PC-3 (cell line): ENCODE results near the gene LY6G6F. TPM values are rescaled to one million over a fixed set of nuclear protein-coding genes. Genes with fewer than 3 reads are reported as not detected.
A peak's percentile ranks its signal among the peaks of the same experiment; 100 is the strongest.

ENCODE experiments used
- ATAC-seq: fragments of 200-7000 bp; cut with Tn5 transposase; 2 replicates; pipeline ENCODE4 v1.9.1; 2020; ENCODE audit warnings: mild to moderate bottlenecking, moderate library complexity
- BruUV-seq: library from RNA; stranded (reverse); fragments of 400-500 nt; replicated peaks from 2 replicates; lab custom pipeline; 2021; lab: Mats Ljungman, UMichigan
- CTCF ChIA-PET: fragments of 300-600 bp; sonication (Branson Sonifier 250); formaldehyde crosslinking; loops from one replicate; lab custom pipeline; 2022; ENCODE audit warnings: antibody characterized with exemption; lab: Charles Lee
- POLR2A ChIA-PET: fragments of 300-600 bp; sonication (Branson Sonifier 250); formaldehyde crosslinking; loops from one replicate; lab custom pipeline; 2022; ENCODE audit warnings: antibody characterized with exemption; ENCODE audit not compliant: unreplicated experiment; lab: Charles Lee
- DNase-seq: peaks from one replicate; pipeline ENCODE4 v3.0.0-alpha.2; 2015
- H2AFZ ChIP-seq: fragments of 300-600 bp; sonication (generic); 2 replicates; pipeline ENCODE4 v1.6.0; 2016; ENCODE audit warnings: antibody characterized with exemption, low read length
- H3F3A ChIP-seq: fragments of 300-600 bp; sonication (generic); one replicate; pipeline ENCODE4 v1.6.0; 2017; ENCODE audit warnings: antibody characterized with exemption, low read length, control low read depth, mild to moderate bottlenecking; ENCODE audit not compliant: unreplicated experiment
- H3K27ac ChIP-seq: fragments of 300-600 bp; sonication (generic); 2 replicates; pipeline ENCODE4 v1.5.1; 2016; ENCODE audit warnings: mild to moderate bottlenecking, low read length
- H3K27me3 ChIP-seq: fragments of 300-600 bp; sonication (generic); 2 replicates; pipeline ENCODE4 v1.6.1; 2016; ENCODE audit warnings: low read length, mixed read lengths
- H3K36me3 ChIP-seq: fragments of 300-600 bp; sonication (generic); 2 replicates; pipeline ENCODE4 v1.6.1; 2016; ENCODE audit warnings: low read depth, mixed run types, low read length, mixed read lengths
- H3K4me1 ChIP-seq: fragments of 300-600 bp; sonication (generic); 2 replicates; pipeline ENCODE4 v1.5.1; 2016; ENCODE audit warnings: low read length; ENCODE audit not compliant: insufficient read depth
- H3K4me2 ChIP-seq: fragments of 300-600 bp; sonication (generic); 2 replicates; pipeline ENCODE4 v1.6.0; 2016; ENCODE audit warnings: low read length
- H3K4me3 ChIP-seq: fragments of 300-600 bp; sonication (generic); 2 replicates; pipeline ENCODE4 v1.5.1; 2016; ENCODE audit warnings: mild to moderate bottlenecking, low read length, mixed read lengths
- H3K79me2 ChIP-seq: fragments of 300-600 bp; sonication (generic); 2 replicates; pipeline ENCODE4 v1.6.1; 2017; ENCODE audit warnings: low read length, mixed read lengths
- H3K9ac ChIP-seq: fragments of 300-600 bp; sonication (generic); 2 replicates; pipeline ENCODE4 v1.6.0; 2016; ENCODE audit warnings: mild to moderate bottlenecking, low read length
- H3K9me2 ChIP-seq: fragments of 300-600 bp; sonication (generic); replicated peaks from 2 replicates; pipeline ENCODE4 v1.6.1; 2016; ENCODE audit warnings: mixed run types, low read length, mixed read lengths
- H3K9me3 ChIP-seq: fragments of 300-600 bp; sonication (generic); 2 replicates; pipeline ENCODE4 v1.6.1; 2016; ENCODE audit warnings: low read length, mixed read lengths
- H4K20me1 ChIP-seq: fragments of 300-600 bp; sonication (generic); 2 replicates; pipeline ENCODE4 v1.6.1; 2016; ENCODE audit warnings: low read length, mixed read lengths
- CTCF ChIP-seq: fragments of 300-600 bp; sonication (generic); conservative IDR thresholded peaks from 2 replicates; pipeline ENCODE4 v1.5.1; 2017; ENCODE audit warnings: antibody characterized with exemption, low read depth, mild to moderate bottlenecking, low read length
- EZH2 ChIP-seq: fragments of 300-600 bp; sonication (generic); IDR thresholded peaks from one replicate; pipeline ENCODE4 v1.6.1; 2017; ENCODE audit warnings: antibody characterized with exemption, mild to moderate bottlenecking, low read length; ENCODE audit not compliant: unreplicated experiment
- EZH2phosphoT487 ChIP-seq: fragments of 300-600 bp; sonication (generic); IDR thresholded peaks from 2 replicates; pipeline ENCODE4 v1.6.1; 2018; ENCODE audit warnings: mild to moderate bottlenecking, antibody characterized with exemption, low read length, borderline replicate concordance
- intact Hi-C: fragments of 100-400 bp; cut with micrococcal nuclease; formaldehyde crosslinking; loops from 2 replicates; pipeline ENCODE4 v1.9.0; 2023
- total RNA-seq: library from RNA; depleted of rRNA; stranded (reverse); fragments of >200 nt; gene quantifications from 2 replicates; pipeline ENCODE4 v1.2.3, GENCODE V29; 2014

Gene LY6G6F
- total RNA-seq, 1 experiment from 2014 or later, result not detected

- Histone ChIP-seq H3K9ac (peak overlapping the region; percentile 85), H3K4me2 (peak overlapping the region; percentile 99), H3F3A (no peaks in the 10 kb centered on the region), H3K9me2 (no peaks in the 10 kb centered on the region), H3K4me3 (peak overlapping the region; percentile 92), H4K20me1 (peaks cover 4% of the 10 kb centered on the region; the same call in 1 of the 2 replicates), H3K79me2 (peaks cover 58% of the 10 kb centered on the region), H3K4me1 (peaks cover 52% of the 10 kb centered on the region), H3K27ac (no peak overlapping the region), H3K27me3 (no peaks in the 10 kb centered on the region), H2AFZ (peak overlapping the region; percentile 78; the same call in 1 of the 2 replicates), H3K9me3 (no peaks in the 10 kb centered on the region), H3K36me3 (peaks cover 5% of the 10 kb centered on the region)
- no peak for TF ChIP-seq EZH2
- TF ChIP-seq EZH2phosphoT487, result no peak
- no peak for TF ChIP-seq CTCF
- no TSS peak for BruUV-seq
- ATAC-seq (no peak), DNase-seq (no peak)
- intact Hi-C loops, result no loop called here
- CTCF ChIA-PET, result interaction anchor here (0.6 kb wide), 1 partner anchor 1177 kb away, joined by 3 read pairs; the partner anchor contains the start of gene TAP2
- POLR2A ChIA-PET, result interaction anchor here (0.7 kb wide), 1 partner anchor 157 kb away, joined by 7 read pairs; no protein-coding TSS in a partner anchor
Measured at GRCh38 chr6:31661262-31662123, 45.2 kb upstream of the LY6G6F start.

GRCh38 chr6:31662124-31662723 is 44.4 kb upstream of the LY6G6F start:
- no peak overlapping the region for H3K4me3 ChIP-seq
- ChIA-PET CTCF (no interaction called here), POLR2A (no interaction called here)
- peaks cover 64% of the 10 kb centered on the region for H3K79me2 ChIP-seq
- H3F3A ChIP-seq, result no peaks in the 10 kb centered on the region
- H3K9ac ChIP-seq, result no peak overlapping the region
- H3K27me3 ChIP-seq, result no peaks in the 10 kb centered on the region
- ATAC-seq (no peak), DNase-seq (no peak)
- H2AFZ ChIP-seq, result no peak overlapping the region
- intact Hi-C loops, result no loop called here
- H3K4me1 ChIP-seq, result peaks cover 55% of the 10 kb centered on the region
- BruUV-seq, result no TSS peak
- H4K20me1 ChIP-seq, result peaks cover 4% of the 10 kb centered on the region; the same call in 1 of the 2 replicates
- H3K36me3 ChIP-seq, result peaks cover 5% of the 10 kb centered on the region
- TF ChIP-seq EZH2phosphoT487, result no peak
- no peak for TF ChIP-seq CTCF
- H3K9me3 ChIP-seq, result no peaks in the 10 kb centered on the region
- no peak overlapping the region for H3K27ac ChIP-seq
- no peak overlapping the region for H3K4me2 ChIP-seq
- no peaks in the 10 kb centered on the region for H3K9me2 ChIP-seq
